Measurements from ENCODE around the gene DENND4A.
"Not testable (repeated sequence)": the region's sequence is repeated elsewhere in the genome, so short reads cannot be mapped to it uniquely, and the experiment has no call there.

The DENND4A gene

GRCh38 chr15:65829130-65829764 is 37.2 kb upstream of the DENND4A start:
- no peak overlapping the region for H2AFZ ChIP-seq (ENCODE audit: low read depth, low read length)
- H3K4me1 ChIP-seq (ENCODE audit: insufficient read depth, low read length): peaks cover 11% of the 10 kb centered on the region
- H3K4me3 ChIP-seq (ENCODE audit: low read length): no peak overlapping the region
- H3K9me3 ChIP-seq (ENCODE audit: low read length): no peaks in the 10 kb centered on the region
- no peaks in the 10 kb centered on the region for H3K36me3 ChIP-seq (ENCODE audit: insufficient read depth, low read length)
- no peaks in the 10 kb centered on the region for H3K27me3 ChIP-seq (ENCODE audit: insufficient read depth, low read length)

- H2AFZ ChIP-seq (ENCODE audit: low read depth, low read length): no peak overlapping the region
- no peaks in the 10 kb centered on the region for H3K27me3 ChIP-seq (ENCODE audit: insufficient read depth, low read length)
- H3K36me3 ChIP-seq (ENCODE audit: insufficient read depth, low read length): no peaks in the 10 kb centered on the region
- H3K9me3 ChIP-seq (ENCODE audit: low read length): no peaks in the 10 kb centered on the region
- peaks cover 11% of the 10 kb centered on the region for H3K4me1 ChIP-seq (ENCODE audit: insufficient read depth, low read length)
- H3K4me3 ChIP-seq (ENCODE audit: low read length): no peak overlapping the region
Measured at GRCh38 chr15:65828585-65828984, 36.5 kb upstream of the DENND4A start.

GRCh38 chr15:65827065-65827464 is 35.0 kb upstream of the DENND4A start:
- H3K4me3 ChIP-seq (ENCODE audit: low read length): no peak overlapping the region
- H3K9me3 ChIP-seq (ENCODE audit: low read length): no peaks in the 10 kb centered on the region
- no peaks in the 10 kb centered on the region for H3K4me1 ChIP-seq (ENCODE audit: insufficient read depth, low read length)
- no peak overlapping the region for H2AFZ ChIP-seq (ENCODE audit: low read depth, low read length)
- no peaks in the 10 kb centered on the region for H3K36me3 ChIP-seq (ENCODE audit: insufficient read depth, low read length)
- no peaks in the 10 kb centered on the region for H3K27me3 ChIP-seq (ENCODE audit: insufficient read depth, low read length)

- Histone ChIP-seq H3K36me3 (ENCODE audit: insufficient read depth, low read length) (no peaks in the 10 kb centered on the region), H2AFZ (ENCODE audit: low read depth, low read length) (no peak overlapping the region), H3K9me3 (ENCODE audit: low read length) (no peaks in the 10 kb centered on the region), H3K4me3 (ENCODE audit: low read length) (no peak overlapping the region), H3K4me1 (ENCODE audit: insufficient read depth, low read length) (no peaks in the 10 kb centered on the region), H3K27me3 (ENCODE audit: insufficient read depth, low read length) (no peaks in the 10 kb centered on the region)
Measured at GRCh38 chr15:65824941-65825544, 33.0 kb upstream of the DENND4A start.

GRCh38 chr15:65824031-65824743 is 32.1 kb upstream of the DENND4A start:
- H3K4me1 ChIP-seq (ENCODE audit: insufficient read depth, low read length): no peaks in the 10 kb centered on the region
- no peak overlapping the region for H3K4me3 ChIP-seq (ENCODE audit: low read length)
- H3K36me3 ChIP-seq (ENCODE audit: insufficient read depth, low read length): no peaks in the 10 kb centered on the region
- no peaks in the 10 kb centered on the region for H3K27me3 ChIP-seq (ENCODE audit: insufficient read depth, low read length)
- no peaks in the 10 kb centered on the region for H3K9me3 ChIP-seq (ENCODE audit: low read length)
- no peak overlapping the region for H2AFZ ChIP-seq (ENCODE audit: low read depth, low read length)

GRCh38 chr15:65822316-65822715 is 30.2 kb upstream of the DENND4A start:
- no peak overlapping the region for H2AFZ ChIP-seq (ENCODE audit: low read depth, low read length)
- no peaks in the 10 kb centered on the region for H3K27me3 ChIP-seq (ENCODE audit: insufficient read depth, low read length)
- H3K36me3 ChIP-seq (ENCODE audit: insufficient read depth, low read length): no peaks in the 10 kb centered on the region
- no peak overlapping the region for H3K4me3 ChIP-seq (ENCODE audit: low read length)
- no peaks in the 10 kb centered on the region for H3K9me3 ChIP-seq (ENCODE audit: low read length)
- no peaks in the 10 kb centered on the region for H3K4me1 ChIP-seq (ENCODE audit: insufficient read depth, low read length)

GRCh38 chr15:65821070-65821469 is 29.0 kb upstream of the DENND4A start:
- Histone ChIP-seq H3K9me3 (ENCODE audit: low read length) (no peaks in the 10 kb centered on the region), H3K4me3 (ENCODE audit: low read length) (no peak overlapping the region), H2AFZ (ENCODE audit: low read depth, low read length) (no peak overlapping the region), H3K4me1 (ENCODE audit: insufficient read depth, low read length) (no peaks in the 10 kb centered on the region), H3K36me3 (ENCODE audit: insufficient read depth, low read length) (no peaks in the 10 kb centered on the region), H3K27me3 (ENCODE audit: insufficient read depth, low read length) (no peaks in the 10 kb centered on the region)

- Histone ChIP-seq H3K4me3 (ENCODE audit: low read length) (no peak overlapping the region), H3K9me3 (ENCODE audit: low read length) (no peaks in the 10 kb centered on the region), H3K36me3 (ENCODE audit: insufficient read depth, low read length) (no peaks in the 10 kb centered on the region), H3K27me3 (ENCODE audit: insufficient read depth, low read length) (no peaks in the 10 kb centered on the region), H3K4me1 (ENCODE audit: insufficient read depth, low read length) (no peaks in the 10 kb centered on the region), H2AFZ (ENCODE audit: low read depth, low read length) (no peak overlapping the region)
Measured at GRCh38 chr15:65819563-65819960, 27.5 kb upstream of the DENND4A start.

- H3K36me3 ChIP-seq (ENCODE audit: insufficient read depth, low read length): no peaks in the 10 kb centered on the region
- no peaks in the 10 kb centered on the region for H3K27me3 ChIP-seq (ENCODE audit: insufficient read depth, low read length)
- no peaks in the 10 kb centered on the region for H3K4me1 ChIP-seq (ENCODE audit: insufficient read depth, low read length)
- H3K9me3 ChIP-seq (ENCODE audit: low read length): no peaks in the 10 kb centered on the region
- no peak overlapping the region for H3K4me3 ChIP-seq (ENCODE audit: low read length)
- no peak overlapping the region for H2AFZ ChIP-seq (ENCODE audit: low read depth, low read length)
Measured at GRCh38 chr15:65818927-65819562, 27.0 kb upstream of the DENND4A start.

- H3K4me3 ChIP-seq (ENCODE audit: low read length): no peak overlapping the region
- H2AFZ ChIP-seq (ENCODE audit: low read depth, low read length): no peak overlapping the region
- no peaks in the 10 kb centered on the region for H3K4me1 ChIP-seq (ENCODE audit: insufficient read depth, low read length)
- no peaks in the 10 kb centered on the region for H3K9me3 ChIP-seq (ENCODE audit: low read length)
- no peaks in the 10 kb centered on the region for H3K27me3 ChIP-seq (ENCODE audit: insufficient read depth, low read length)
- H3K36me3 ChIP-seq (ENCODE audit: insufficient read depth, low read length): no peaks in the 10 kb centered on the region
Measured at GRCh38 chr15:65816441-65816840, 24.3 kb upstream of the DENND4A start.

- H3K36me3 ChIP-seq (ENCODE audit: insufficient read depth, low read length); H3K9me3 ChIP-seq (ENCODE audit: low read length); H3K4me1 ChIP-seq (ENCODE audit: insufficient read depth, low read length); H2AFZ ChIP-seq (ENCODE audit: low read depth, low read length); H3K4me3 ChIP-seq (ENCODE audit: low read length); H3K27me3 ChIP-seq (ENCODE audit: insufficient read depth, low read length): not testable (repeated sequence)
Measured at GRCh38 chr15:65816008-65816407, 23.9 kb upstream of the DENND4A start.

- H3K4me1 ChIP-seq (ENCODE audit: insufficient read depth, low read length); H2AFZ ChIP-seq (ENCODE audit: low read depth, low read length); H3K36me3 ChIP-seq (ENCODE audit: insufficient read depth, low read length); H3K9me3 ChIP-seq (ENCODE audit: low read length); H3K27me3 ChIP-seq (ENCODE audit: insufficient read depth, low read length); H3K4me3 ChIP-seq (ENCODE audit: low read length): not testable (repeated sequence)
Measured at GRCh38 chr15:65814271-65814670, 22.2 kb upstream of the DENND4A start.

- Histone ChIP-seq H3K9me3 (ENCODE audit: low read length) (no peaks in the 10 kb centered on the region), H3K36me3 (ENCODE audit: insufficient read depth, low read length) (no peaks in the 10 kb centered on the region), H3K27me3 (ENCODE audit: insufficient read depth, low read length) (no peaks in the 10 kb centered on the region), H2AFZ (ENCODE audit: low read depth, low read length) (no peak overlapping the region), H3K4me3 (ENCODE audit: low read length) (no peak overlapping the region), H3K4me1 (ENCODE audit: insufficient read depth, low read length) (no peaks in the 10 kb centered on the region)
Measured at GRCh38 chr15:65812916-65813315, 20.8 kb upstream of the DENND4A start.
